Activated CD4-positive, alpha-beta memory T cell treated with anti-CD3 and anti-CD28 coated beads for 36 hours (primary cell): ENCODE measurements around the gene SACS. TPM values are rescaled to one million over a fixed set of nuclear protein-coding genes. Genes with fewer than 3 reads are reported as not detected.
"Not testable (repeated sequence)": the region's sequence is repeated elsewhere in the genome, so short reads cannot be mapped to it uniquely, and the experiment has no call there.

Experiments used
- CTCF ChIA-PET: fragments of 350-600 bp; sonication (Branson Sonifier 250); formaldehyde crosslinking; loops from one replicate; lab custom pipeline; 2021; ENCODE audit warnings: antibody characterized with exemption, inconsistent platforms; lab: Charles Lee
- POLR2A ChIA-PET: fragments of 350-600 bp; sonication (Branson Sonifier 250); formaldehyde crosslinking; loops from one replicate; lab custom pipeline; 2021; ENCODE audit warnings: antibody characterized with exemption; lab: Charles Lee
- DNase-seq: peaks from one replicate; pipeline ENCODE4 v3.0.0-alpha.2; 2020
- H3K27ac Mint-ChIP-seq: one replicate; pipeline ENCODE4 v1.8.0; 2021; ENCODE audit warnings: mixed read lengths
- H3K27me3 Mint-ChIP-seq: one replicate; pipeline ENCODE4 v1.8.0; 2021; ENCODE audit warnings: mixed read lengths
- H3K36me3 Mint-ChIP-seq: one replicate; pipeline ENCODE4 v1.8.0; 2021; ENCODE audit warnings: mixed read lengths
- H3K4me1 Mint-ChIP-seq: one replicate; pipeline ENCODE4 v1.8.0; 2021; ENCODE audit warnings: low read depth, mixed read lengths
- H3K4me3 Mint-ChIP-seq: one replicate; pipeline ENCODE4 v1.8.0; 2021; ENCODE audit warnings: mild to moderate bottlenecking, mixed read lengths
- H3K9me3 Mint-ChIP-seq: one replicate; pipeline ENCODE4 v1.8.0; 2021; ENCODE audit warnings: mixed read lengths
- intact Hi-C: fragments of 100-400 bp; cut with micrococcal nuclease; formaldehyde crosslinking; loops from one replicate; pipeline ENCODE4 v1.15.1; 2023
- total RNA-seq, 2 experiments: library from RNA; stranded (reverse); gene quantifications; one replicate each; pipeline ENCODE4 v1.2.3, GENCODE V29; 2021

The SACS gene
- total RNA-seq, 2 experiments from 2014 or later: 32.4 to 33.5 TPM

- Mint-ChIP-seq H3K4me1 (peaks cover 31% of the 10 kb centered on the region), H3K36me3 (no peaks in the 10 kb centered on the region), H3K27me3 (peaks cover 7% of the 10 kb centered on the region), H3K4me3 (no peak overlapping the region), H3K27ac (no peak overlapping the region), H3K9me3 (no peaks in the 10 kb centered on the region)
- no peak for DNase-seq
- intact Hi-C loops: no loop called here
- ChIA-PET POLR2A (no interaction called here), CTCF (interaction anchor here (0.8 kb wide), 1 partner anchor 26 kb away, joined by 3 read pairs; no protein-coding TSS in a partner anchor)
These were observed 113.6 kb downstream of the SACS start for GRCh38 chr13:23319883-23320224.

DNA sequence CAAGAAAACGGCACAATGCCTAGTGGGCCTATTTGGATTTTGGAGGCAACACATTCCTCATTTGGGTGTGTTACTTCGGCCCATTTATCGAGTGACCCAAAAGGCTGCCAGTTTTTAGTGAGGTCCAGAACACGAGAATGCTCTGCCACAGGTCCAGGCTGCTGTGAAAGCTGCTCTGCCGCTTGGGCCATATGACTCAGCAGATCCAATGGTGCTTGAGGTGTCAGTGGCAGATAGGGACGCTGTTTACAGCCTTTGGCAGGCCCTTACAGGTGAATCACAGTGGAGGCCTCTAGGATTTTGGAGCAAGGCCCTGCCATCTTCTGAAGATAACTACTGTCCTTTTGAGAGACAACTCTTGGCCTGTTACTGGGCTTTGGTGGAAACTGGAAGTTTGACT lies 118.7 kb downstream of the SACS start:
- H3K36me3 Mint-ChIP-seq, H3K4me3 Mint-ChIP-seq, H3K27ac Mint-ChIP-seq, POLR2A ChIA-PET, H3K4me1 Mint-ChIP-seq, H3K27me3 Mint-ChIP-seq, intact Hi-C loops, CTCF ChIA-PET, H3K9me3 Mint-ChIP-seq, DNase-seq: not testable (repeated sequence)

DNA sequence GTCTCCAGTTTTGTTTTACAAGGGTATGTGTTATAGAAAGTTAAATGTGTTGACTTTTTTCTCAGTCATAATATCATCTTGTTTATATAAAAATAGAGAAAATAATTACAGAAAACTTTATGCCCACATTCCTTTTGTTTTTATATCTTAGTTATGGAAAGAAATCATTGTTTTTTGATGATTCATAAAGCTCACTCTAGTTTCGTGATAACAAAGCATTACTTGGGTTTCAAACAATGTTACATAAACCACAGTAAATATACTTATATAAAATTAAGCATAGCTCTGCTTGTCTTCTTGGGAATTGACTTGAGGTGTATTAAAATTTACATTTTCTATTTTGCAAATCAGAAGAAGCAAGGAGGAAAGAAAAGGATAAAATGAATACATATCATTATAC lies 140.9 kb downstream of the SACS start:
- CTCF ChIA-PET: no interaction called here
- POLR2A ChIA-PET: no interaction called here
- Mint-ChIP-seq H3K9me3 (peaks cover 2% of the 10 kb centered on the region), H3K36me3 (no peaks in the 10 kb centered on the region), H3K27ac (no peak overlapping the region), H3K4me1 (no peaks in the 10 kb centered on the region), H3K27me3 (peaks cover 2% of the 10 kb centered on the region), H3K4me3 (no peak overlapping the region)
- intact Hi-C loops: no loop called here
- DNase-seq: no peak

DNA sequence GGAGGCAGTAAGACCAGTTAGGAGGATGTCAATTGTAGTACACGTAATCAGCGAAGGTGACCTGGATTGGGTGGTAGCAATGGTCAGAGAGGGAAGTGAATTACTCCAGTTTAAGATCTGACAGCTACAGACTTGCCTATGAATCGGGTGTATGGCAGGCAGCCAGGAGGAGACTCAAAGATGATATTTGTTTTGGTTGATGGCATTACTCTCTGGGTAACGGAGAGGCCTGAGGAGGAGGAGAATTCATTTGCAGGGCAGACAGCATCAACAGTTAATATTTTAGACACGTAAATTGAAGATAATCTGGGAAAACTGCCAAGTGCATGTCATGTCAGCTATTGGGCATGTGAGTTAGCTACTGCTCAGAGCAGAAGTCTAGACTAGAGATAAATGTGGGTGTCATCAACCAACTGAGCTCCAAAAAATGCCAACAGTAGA lies 143.6 kb downstream of the SACS start:
- H3K4me3 Mint-ChIP-seq: no peak overlapping the region
- peaks cover 1% of the 10 kb centered on the region for H3K27me3 Mint-ChIP-seq
- DNase-seq: no peak
- H3K36me3 Mint-ChIP-seq: no peaks in the 10 kb centered on the region
- H3K27ac Mint-ChIP-seq: no peak overlapping the region
- ChIA-PET POLR2A (no interaction called here), CTCF (no interaction called here)
- intact Hi-C loops: no loop called here
- no peaks in the 10 kb centered on the region for H3K4me1 Mint-ChIP-seq
- no peaks in the 10 kb centered on the region for H3K9me3 Mint-ChIP-seq

DNA sequence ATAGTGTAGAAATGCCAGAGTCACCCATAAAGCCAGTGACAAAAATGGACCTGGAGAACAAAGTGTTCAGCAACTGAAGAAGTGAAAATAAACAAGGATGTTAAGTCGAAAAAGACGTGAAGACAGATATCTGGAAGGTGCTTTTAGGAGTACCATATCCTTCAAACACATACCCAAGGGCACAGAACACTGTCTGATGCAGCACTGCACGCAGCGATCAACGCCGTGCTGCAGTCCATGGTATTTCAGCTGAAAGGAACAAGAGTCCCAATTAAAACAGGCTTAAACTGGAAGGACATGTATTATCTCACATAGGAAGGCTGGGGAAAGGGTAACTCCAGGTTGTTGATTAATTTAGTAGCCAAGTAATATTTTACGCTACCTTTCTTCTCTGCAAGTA lies 144.5 kb downstream of the SACS start:
- no peaks in the 10 kb centered on the region for H3K9me3 Mint-ChIP-seq

DNA sequence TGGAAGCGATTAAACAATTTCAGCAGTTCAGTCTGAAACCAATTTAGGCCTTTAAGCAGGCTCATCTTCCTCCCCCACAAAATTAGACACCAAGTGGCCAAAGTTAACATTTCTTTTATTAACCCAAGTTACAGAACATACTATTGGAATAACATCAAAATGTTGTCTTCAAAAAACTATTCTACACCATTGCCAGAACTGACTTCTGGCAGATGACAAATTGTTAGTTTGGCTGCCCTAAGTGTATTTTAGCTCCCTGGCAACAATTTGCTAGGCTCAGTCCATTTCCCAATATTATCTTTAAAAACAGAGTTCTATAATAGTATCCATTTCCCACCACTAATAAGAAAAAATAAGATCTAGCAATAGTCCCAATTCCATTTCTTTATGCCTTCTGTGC lies 144.9 kb downstream of the SACS start:
- CTCF ChIA-PET: no interaction called here
- Mint-ChIP-seq H3K9me3 (no peaks in the 10 kb centered on the region), H3K27me3 (peaks cover 1% of the 10 kb centered on the region), H3K4me1 (no peaks in the 10 kb centered on the region), H3K36me3 (no peaks in the 10 kb centered on the region), H3K27ac (no peak overlapping the region), H3K4me3 (no peak overlapping the region)
- POLR2A ChIA-PET: no interaction called here
- intact Hi-C loops: no loop called here
- no peak for DNase-seq

More for the DNA sequence above, 144.5 kb downstream of the SACS start:
- Mint-ChIP-seq H3K27ac (no peak overlapping the region), H3K27me3 (peaks cover 1% of the 10 kb centered on the region), H3K4me3 (no peak overlapping the region), H3K36me3 (no peaks in the 10 kb centered on the region), H3K4me1 (no peaks in the 10 kb centered on the region)
- intact Hi-C loops: no loop called here
- CTCF ChIA-PET: no interaction called here
- POLR2A ChIA-PET: no interaction called here
- DNase-seq: no peak

DNA sequence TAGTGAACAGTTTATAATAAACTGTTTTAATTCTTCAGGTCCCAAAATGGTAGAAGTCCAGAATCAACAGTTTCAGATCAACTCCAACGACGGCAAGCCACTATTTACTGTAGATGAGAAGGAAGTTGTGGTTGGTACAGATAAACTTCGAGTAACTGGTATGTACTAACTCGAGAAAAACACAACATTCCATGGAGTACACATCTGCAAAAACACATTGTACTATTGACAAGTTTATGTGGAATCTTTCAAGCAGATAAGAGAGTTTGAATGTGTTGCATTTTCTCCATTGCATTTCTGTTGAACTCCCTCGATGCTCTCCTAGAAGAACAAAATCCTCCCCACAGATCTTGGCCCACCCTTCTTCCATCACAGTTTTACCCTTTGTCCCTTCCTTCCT lies 154.2 kb downstream of the SACS start:
- H3K4me3 Mint-ChIP-seq: no peak overlapping the region
- no peak overlapping the region for H3K27ac Mint-ChIP-seq
- H3K4me1 Mint-ChIP-seq: no peaks in the 10 kb centered on the region
- no peak for DNase-seq
- no peaks in the 10 kb centered on the region for H3K9me3 Mint-ChIP-seq
- peaks cover 8% of the 10 kb centered on the region for H3K27me3 Mint-ChIP-seq
- no peaks in the 10 kb centered on the region for H3K36me3 Mint-ChIP-seq
- POLR2A ChIA-PET: no interaction called here
- intact Hi-C loops: no loop called here
- CTCF ChIA-PET: no interaction called here

Other genes with a start within 250 kb of the SACS start
- gene TNFRSF19, start 136.7 kb upstream of the SACS start, total RNA-seq: not detected